WI38 (cell line): Measurements from ENCODE around the gene SAG.

Experiments
- H3K4me3 ChIP-seq: 2 replicates; pipeline ENCODE4 v1.5.1; 2011; ENCODE audit warnings: low read depth, mild to moderate bottlenecking, control low read depth, low read length
- CTCF ChIP-seq: IDR thresholded peaks from 2 replicates; pipeline ENCODE4 v1.5.1; 2012; ENCODE audit warnings: low read depth, mild to moderate bottlenecking, control low read depth, low read length

The SAG gene

GRCh38 chr2:233307565-233307964, at the start of gene SAG:
Gene SAG (plus strand): TSS chr2:233307816. CDS start chr2:233309190, 1,374 bp downstream.
- no peak for TF ChIP-seq CTCF

GRCh38 chr2:233258211-233258610, 49.4 kb upstream of the SAG start:
- no peak overlapping the region for H3K4me3 ChIP-seq
- TF ChIP-seq CTCF: no peak

More at GRCh38 chr2:233307565-233307964, at the start of gene SAG:
- no peak within 1 kb of the TSS for H3K4me3 ChIP-seq

- no peak for TF ChIP-seq CTCF
- no peak overlapping the region for H3K4me3 ChIP-seq
Observed at GRCh38 chr2:233259730-233260129, 47.9 kb upstream of the SAG start.

GRCh38 chr2:233260661-233261060, 47.0 kb upstream of the SAG start:
- TF ChIP-seq CTCF: no peak

GRCh38 chr2:233261819-233262555, 45.6 kb upstream of the SAG start:
- no peak for TF ChIP-seq CTCF
- no peak overlapping the region for H3K4me3 ChIP-seq

More at GRCh38 chr2:233260661-233261060, 47.0 kb upstream of the SAG start:
- H3K4me3 ChIP-seq: no peak overlapping the region

GRCh38 chr2:233262562-233262961, 45.1 kb upstream of the SAG start:
- H3K4me3 ChIP-seq: no peak overlapping the region
- no peak for TF ChIP-seq CTCF

GRCh38 chr2:233263045-233263570, 44.5 kb upstream of the SAG start:
- no peak overlapping the region for H3K4me3 ChIP-seq
- no peak for TF ChIP-seq CTCF
